Keratinocyte (primary cell): ENCODE results near the gene GRIA4. TPM values are rescaled to one million over a fixed set of nuclear protein-coding genes. Genes with fewer than 3 reads are reported as not detected.

Experiments
- DNase-seq: peaks from one replicate; pipeline ENCODE4 v3.0.0-alpha.2; 2011; ENCODE audit warnings: low read depth, missing footprints, low spot score
- FAIRE-seq: peaks from 2 replicates; lab custom pipeline; 2011; peaks lifted over from hg19 to GRCh38; lab: Jason Lieb, UNC
- H2AFZ ChIP-seq: 2 replicates; pipeline ENCODE4 v1.6.0; 2012; ENCODE audit warnings: low read length, control low read depth, inconsistent platforms; ENCODE audit not compliant: control insufficient read depth
- H3K27ac ChIP-seq: 2 replicates; pipeline ENCODE4 v1.5.1; 2011; ENCODE audit warnings: low read length; ENCODE audit not compliant: control insufficient read depth, insufficient read depth
- H3K27me3 ChIP-seq: 3 replicates; pipeline ENCODE4 v1.6.0; 2011; ENCODE audit warnings: low read length; ENCODE audit not compliant: control insufficient read depth, insufficient read depth; ENCODE audit errors: extremely low read depth
- H3K36me3 ChIP-seq, 2 experiments: 2 replicates in 1 of 2; 3 replicates in 1 of 2; pipeline ENCODE4 v1.5.1; 2011; ENCODE audit warnings: low read length in 2 of 2, mild to moderate bottlenecking in 1 of 2; ENCODE audit not compliant: control insufficient read depth in 2 of 2, insufficient read depth in 2 of 2; ENCODE audit errors: extremely low read depth in 1 of 2
- H3K4me1 ChIP-seq: 3 replicates; pipeline ENCODE4 v1.5.1; 2011; ENCODE audit warnings: low read length; ENCODE audit not compliant: control insufficient read depth, insufficient read depth; ENCODE audit errors: extremely low read depth
- H3K4me2 ChIP-seq: 3 replicates; pipeline ENCODE4 v1.6.0; 2011; ENCODE audit warnings: low read depth, low read length; ENCODE audit not compliant: control insufficient read depth, insufficient read depth; ENCODE audit errors: extremely low read depth
- H3K4me3 ChIP-seq, 3 experiments: fragments of 200-600 bp in 1 of 3; sonication (generic) in 1 of 3; 2 replicates in 2 of 3; 3 replicates in 1 of 3; pipeline ENCODE4 v1.5.1; 2011 to 2016; ENCODE audit warnings: low read length in 3 of 3, mild to moderate bottlenecking in 3 of 3, control low read depth in 2 of 3, inconsistent platforms in 1 of 3, low read depth in 1 of 3, mixed read lengths in 1 of 3, mixed run types in 1 of 3, moderate library complexity in 1 of 3; ENCODE audit not compliant: control insufficient read depth in 2 of 3, insufficient read depth in 2 of 3; ENCODE audit errors: extremely low read depth in 1 of 3
- H3K79me2 ChIP-seq: 2 replicates; pipeline ENCODE4 v1.6.0; 2012; ENCODE audit warnings: low read length; ENCODE audit not compliant: control insufficient read depth, insufficient read depth
- H3K9ac ChIP-seq: 3 replicates; pipeline ENCODE4 v1.6.0; 2011; ENCODE audit warnings: low read length; ENCODE audit not compliant: control insufficient read depth, insufficient read depth; ENCODE audit errors: extremely low read depth
- H3K9me1 ChIP-seq: 3 replicates; pipeline ENCODE4 v1.6.0; 2011; ENCODE audit warnings: low read length; ENCODE audit not compliant: control insufficient read depth, insufficient read depth; ENCODE audit errors: extremely low read depth
- H3K9me3 ChIP-seq: 2 replicates; pipeline ENCODE4 v1.5.1; 2012; ENCODE audit warnings: low read depth, low read length; ENCODE audit not compliant: control insufficient read depth
- H4K20me1 ChIP-seq: 3 replicates; pipeline ENCODE4 v1.6.0; 2011; ENCODE audit warnings: low read length; ENCODE audit not compliant: control insufficient read depth, insufficient read depth; ENCODE audit errors: extremely low read depth
- CTCF ChIP-seq, 3 experiments: IDR thresholded peaks in 1 of 3; conservative IDR thresholded peaks in 1 of 3; optimal IDR thresholded peaks in 1 of 3; 2 replicates in 2 of 3; 3 replicates in 1 of 3; pipeline versions ENCODE3 to v1.5.1; 2011; ENCODE audit warnings: low read length in 3 of 3, mild to moderate bottlenecking in 3 of 3, moderate library complexity in 2 of 3, control low read depth in 1 of 3, inconsistent platforms in 1 of 3; ENCODE audit not compliant: insufficient read depth in 2 of 3; ENCODE audit errors: extremely low read depth in 1 of 3
- EZH2 ChIP-seq: IDR thresholded peaks from one replicate; pipeline ENCODE4 v1.6.1; 2012; ENCODE audit warnings: inconsistent platforms, mild to moderate bottlenecking, low read length, moderate library complexity
- dilution Hi-C: fragments of 300-500 bp; cut with MboI; formaldehyde crosslinking; loops from one replicate; pipeline ENCODE4 v1.7.0; 2020; ENCODE audit warnings: low sequenced_read_pairs; ENCODE audit not compliant: extremely low pct_ligation_motif_present
- polyA plus RNA-seq, 5 experiments: library from polyadenylated mRNA; depleted of rRNA in 3 of 5; stranded (reverse) in 3 of 5; stranded (forward) in 1 of 5; unstranded in 1 of 5; fragments of >200 nt; gene quantifications; 1 replicate in 1 of 5; 2 replicates in 3 of 5; 3 replicates in 1 of 5; pipeline versions ENCODE4 v1.2.1 to v1.2.3, GENCODE V29; 2011 to 2012; ENCODE audit warnings: missing spikeins in 2 of 5, low read depth in 1 of 5, low replicate concordance in 1 of 5

The GRIA4 gene
- polyA plus RNA-seq, 1 donor (not counting 4 experiments of a cell fraction or from before 2014, with no cell fraction given): not detected

GRCh38 chr11:105579111-105579510 is 30.8 kb upstream of the GRIA4 start:
- Histone ChIP-seq H3K9me3 (no peaks in the 10 kb centered on the region), H3K27me3 (no peaks in the 10 kb centered on the region), H3K4me3 (no peak overlapping the region), H3K9ac (no peak overlapping the region), H3K36me3 (no peaks in the 10 kb centered on the region), H3K27ac (no peak overlapping the region), H3K4me2 (no peak overlapping the region), H3K4me1 (no peaks in the 10 kb centered on the region), H3K9me1 (no peaks in the 10 kb centered on the region), H3K79me2 (no peaks in the 10 kb centered on the region), H2AFZ (no peak overlapping the region), H4K20me1 (no peaks in the 10 kb centered on the region)
- no peak for FAIRE-seq
- TF ChIP-seq CTCF (optimal IDR thresholded peaks at IDR 0.05 in 1 of 3, IDR thresholded peaks at IDR 0.05 in 1 of 3, conservative IDR thresholded peaks at IDR 0.05 in 1 of 3; ENCODE audit: extremely low read depth in 1 of 3, insufficient read depth in 2 of 3, low read length in 3 of 3) (no peak), EZH2 (no peak)
- DNase-seq: no peak
- dilution Hi-C loops: no loop called here

- Histone ChIP-seq H3K4me1 (no peaks in the 10 kb centered on the region), H3K9me3 (no peaks in the 10 kb centered on the region), H3K79me2 (no peaks in the 10 kb centered on the region), H4K20me1 (no peaks in the 10 kb centered on the region), H3K4me3 (no peak overlapping the region), H3K9me1 (no peaks in the 10 kb centered on the region), H3K27me3 (no peaks in the 10 kb centered on the region), H3K36me3 (no peaks in the 10 kb centered on the region), H3K9ac (no peak overlapping the region), H2AFZ (no peak overlapping the region), H3K27ac (no peak overlapping the region), H3K4me2 (no peak overlapping the region)
- TF ChIP-seq EZH2: no peak
- TF ChIP-seq CTCF (optimal IDR thresholded peaks at IDR 0.05 in 1 of 3, IDR thresholded peaks at IDR 0.05 in 1 of 3, conservative IDR thresholded peaks at IDR 0.05 in 1 of 3; ENCODE audit: extremely low read depth in 1 of 3, insufficient read depth in 2 of 3, low read length in 3 of 3): no peak
- FAIRE-seq (no peak), DNase-seq (no peak)
- dilution Hi-C loops: no loop called here
Observed at GRCh38 chr11:105582497-105582896, 27.4 kb upstream of the GRIA4 start.
